H1 (cell line): ENCODE measurements around the gene BACE1. TPM values are rescaled to one million over a fixed set of nuclear protein-coding genes. Genes with fewer than 3 reads are reported as not detected.
A peak's percentile ranks its signal among the peaks of the same experiment; 100 is the strongest.

Experiments
- CTCF ChIA-PET: fragments of 300-600 bp; sonication (Branson Sonifier 250); formaldehyde crosslinking; loops from one replicate; lab custom pipeline; 2021; ENCODE audit not compliant: partially characterized antibody; lab: Charles Lee
- POLR2A ChIA-PET: fragments of 300-600 bp; sonication (Branson Sonifier 250); formaldehyde crosslinking; loops from one replicate; lab custom pipeline; 2021; ENCODE audit warnings: inconsistent platforms; ENCODE audit not compliant: partially characterized antibody; lab: Charles Lee
- DNase-seq, 2 experiments: peaks; one replicate each; pipeline versions ENCODE4 v3.0.0 to v3.0.0-alpha.2; 2010 to 2022; ENCODE audit warnings: low spot score in 2 of 2, low read depth in 1 of 2, mixed read lengths in 1 of 2
- FAIRE-seq: peaks from 2 replicates; lab custom pipeline; 2011; peaks lifted over from hg19 to GRCh38; lab: Jason Lieb, UNC
- H2AFZ ChIP-seq: 2 replicates; pipeline ENCODE4 v1.8.1; 2012; ENCODE audit warnings: low read length, inconsistent platforms
- H2AK5ac ChIP-seq: 2 replicates; pipeline ENCODE4 v1.6.1; 2013; ENCODE audit warnings: low read depth, low read length
- H2BK120ac ChIP-seq: replicated peaks from 2 replicates; pipeline ENCODE3; 2013; ENCODE audit warnings: low read depth, low read length, inconsistent platforms
- H2BK12ac ChIP-seq: 2 replicates; pipeline ENCODE4 v1.6.1; 2013; ENCODE audit warnings: low read depth, low read length
- H2BK15ac ChIP-seq: 2 replicates; pipeline ENCODE4 v1.6.1; 2013; ENCODE audit warnings: low read length
- H2BK20ac ChIP-seq: 2 replicates; pipeline ENCODE4 v1.6.1; 2013; ENCODE audit warnings: low read length
- H2BK5ac ChIP-seq: 2 replicates; pipeline ENCODE4 v1.6.1; 2013; ENCODE audit warnings: low read depth, low read length
- H3K14ac ChIP-seq: 2 replicates; pipeline ENCODE4 v1.6.1; 2013; ENCODE audit warnings: inconsistent platforms; ENCODE audit not compliant: insufficient read length
- H3K18ac ChIP-seq: 2 replicates; pipeline ENCODE4 v1.6.1; 2013; ENCODE audit warnings: low read length; ENCODE audit errors: extremely low read depth
- H3K23ac ChIP-seq: 2 replicates; pipeline ENCODE4 v1.6.1; 2013; ENCODE audit warnings: inconsistent platforms; ENCODE audit not compliant: insufficient read length
- H3K23me2 ChIP-seq: 2 replicates; pipeline ENCODE4 v1.6.1; 2013; ENCODE audit warnings: low read depth, low read length
- H3K27ac ChIP-seq: 2 replicates; pipeline ENCODE4 v1.6.1; 2011; ENCODE audit warnings: low read depth, low read length, inconsistent platforms
- H3K27me3 ChIP-seq, 4 experiments: replicated peaks in 1 of 4; 1 replicate in 1 of 4; 2 replicates in 3 of 4; pipeline versions ENCODE4 v1.6.1 to v1.8.1; 2011 to 2013; ENCODE audit warnings: low read length in 3 of 4, mild to moderate bottlenecking in 3 of 4, inconsistent platforms in 2 of 4, mixed read lengths in 2 of 4, moderate library complexity in 1 of 4; ENCODE audit not compliant: control insufficient read depth in 3 of 4, insufficient read depth in 3 of 4; ENCODE audit errors: extremely low read depth in 1 of 4
- H3K36me3 ChIP-seq, 4 experiments: 2 replicates each; pipeline versions ENCODE4 v1.6.1 to v1.8.1; 2011 to 2013; ENCODE audit warnings: mild to moderate bottlenecking in 4 of 4, low read length in 3 of 4, moderate library complexity in 2 of 4, control low read depth in 1 of 4, inconsistent platforms in 1 of 4; ENCODE audit not compliant: insufficient read depth in 4 of 4, control insufficient read depth in 2 of 4
- H3K4ac ChIP-seq: replicated peaks from 2 replicates; pipeline ENCODE3; 2013; ENCODE audit warnings: low read length, low read depth, mixed read lengths, inconsistent platforms; ENCODE audit not compliant: insufficient read length
- H3K4me1 ChIP-seq, 4 experiments: replicated peaks in 1 of 4; 1 replicate in 1 of 4; 2 replicates in 3 of 4; pipeline versions ENCODE4 v1.6.1 to v1.8.1; 2011 to 2013; ENCODE audit warnings: low read length in 3 of 4, inconsistent platforms in 2 of 4, mixed read lengths in 1 of 4; ENCODE audit not compliant: insufficient read depth in 4 of 4, control insufficient read depth in 3 of 4
- H3K4me2 ChIP-seq, 2 experiments: 2 replicates each; pipeline versions ENCODE4 v1.6.1 to v1.8.1; 2011 to 2013; ENCODE audit warnings: low read depth in 2 of 2, low read length in 2 of 2, control low read depth in 1 of 2, inconsistent platforms in 1 of 2, mild to moderate bottlenecking in 1 of 2; ENCODE audit not compliant: insufficient read depth in 1 of 2
- H3K4me3 ChIP-seq, 4 experiments: fragments of 200-600, 300-600 bp in 1 of 4; sonication (generic), shearing (Covaris generic), sonication (Bioruptor Twin) in 1 of 4; 2 replicates each; pipeline versions ENCODE4 v1.5.1 to v1.8.1; 2011 to 2016; ENCODE audit warnings: low read length in 4 of 4, low read depth in 3 of 4, control low read depth in 2 of 4, inconsistent platforms in 2 of 4, mild to moderate bottlenecking in 2 of 4, mixed read lengths in 1 of 4, moderate library complexity in 1 of 4; ENCODE audit not compliant: insufficient read depth in 2 of 4; ENCODE audit errors: extremely low read depth in 1 of 4
- H3K56ac ChIP-seq: replicated peaks from 2 replicates; pipeline ENCODE3; 2013; ENCODE audit warnings: low read depth, mild to moderate bottlenecking, mixed read lengths, low read length, inconsistent platforms; ENCODE audit not compliant: insufficient read length
- H3K79me1 ChIP-seq: 2 replicates; pipeline ENCODE4 v1.6.1; 2013; ENCODE audit warnings: low read depth, low read length, control low read depth
- H3K79me2 ChIP-seq, 2 experiments: 2 replicates each; pipeline versions ENCODE4 v1.6.1 to v1.8.1; 2012 to 2013; ENCODE audit warnings: low read length in 2 of 2, mild to moderate bottlenecking in 2 of 2, inconsistent platforms in 1 of 2; ENCODE audit not compliant: insufficient read depth in 2 of 2, control insufficient read depth in 1 of 2
- H3K9ac ChIP-seq, 4 experiments: replicated peaks in 1 of 4; 1 replicate in 1 of 4; 2 replicates in 3 of 4; pipeline versions ENCODE4 v1.6.1 to v1.8.1; 2011 to 2013; ENCODE audit warnings: low read depth in 3 of 4, low read length in 3 of 4, control low read depth in 2 of 4, mild to moderate bottlenecking in 2 of 4, moderate library complexity in 2 of 4, inconsistent platforms in 1 of 4; ENCODE audit errors: extremely low read depth in 1 of 4
- H3K9me3 ChIP-seq, 2 experiments: 2 replicates each; pipeline versions ENCODE4 v1.6.1 to v1.8.1; 2012 to 2013; ENCODE audit warnings: mild to moderate bottlenecking in 2 of 2, moderate library complexity in 2 of 2, control low read depth in 1 of 2, inconsistent platforms in 1 of 2, low read depth in 1 of 2, low read length in 1 of 2, mixed read lengths in 1 of 2; ENCODE audit not compliant: insufficient read depth in 2 of 2
- H4K20me1 ChIP-seq, 2 experiments: replicated peaks in 1 of 2; 2 replicates each; pipeline versions ENCODE3 to v1.8.1; 2011 to 2013; ENCODE audit warnings: inconsistent platforms in 2 of 2, low read length in 2 of 2, mild to moderate bottlenecking in 1 of 2; ENCODE audit not compliant: insufficient read depth in 2 of 2, control insufficient read depth in 1 of 2
- H4K5ac ChIP-seq: 2 replicates; pipeline ENCODE4 v1.6.1; 2013; ENCODE audit warnings: low read length, low read depth, mixed read lengths, inconsistent platforms; ENCODE audit not compliant: insufficient read length
- H4K8ac ChIP-seq: 2 replicates; pipeline ENCODE4 v1.8.0; 2013; ENCODE audit warnings: mild to moderate bottlenecking, moderate library complexity, low read length, inconsistent platforms; ENCODE audit not compliant: insufficient read depth; ENCODE audit errors: extremely low read depth
- H4K91ac ChIP-seq: replicated peaks from 2 replicates; pipeline ENCODE3; 2013; ENCODE audit warnings: low read length, mixed read lengths, inconsistent platforms; ENCODE audit not compliant: insufficient read length
- FOSL1 ChIP-seq: IDR thresholded peaks from 2 replicates; pipeline ENCODE4 v1.6.1; 2011; ENCODE audit warnings: mild to moderate bottlenecking, low read depth, low read length, moderate library complexity; ENCODE audit not compliant: insufficient read depth
- JUN ChIP-seq: IDR thresholded peaks from 2 replicates; pipeline ENCODE4 v1.6.1; 2011; ENCODE audit warnings: low read depth, mild to moderate bottlenecking, improper control_type of control experiment, low read length
- RBBP5 ChIP-seq: IDR thresholded peaks from 2 replicates; pipeline ENCODE4 v1.7.1; 2012; ENCODE audit warnings: low read depth, mild to moderate bottlenecking, inconsistent platforms, low read length, moderate library complexity, borderline replicate concordance
- RFX5 ChIP-seq: IDR thresholded peaks from 2 replicates; pipeline ENCODE4 v1.6.1; 2011; ENCODE audit warnings: low read depth, low read length, improper control_type of control experiment, borderline replicate concordance
- WGBS, 2 experiments: shearing (Covaris generic) in 1 of 2; methylation state at CpG; one replicate each; pipeline versions ENCODE4 v1.1.6 to v1.1.7; 2013 to 2015; ENCODE audit warnings: low lambda C conversion rate in 2 of 2, mixed read lengths in 2 of 2, inconsistent platforms in 1 of 2, low coverage in 1 of 2, missing lambda C conversion rate in 1 of 2; ENCODE audit not compliant: insufficient replicate concordance in 2 of 2, insufficient coverage in 1 of 2, insufficient read length in 1 of 2; ENCODE audit errors: extremely low coverage in 1 of 2, missing lambda C conversion rate in 1 of 2; 5-methylcytosine and 5-hydroxymethylcytosine counted together
- polyA plus RNA-seq, 7 experiments: library from polyadenylated mRNA; depleted of rRNA in 3 of 7; stranded (reverse) in 5 of 7; unstranded in 2 of 7; fragments of >200 nt in 5 of 7; fragments of 200-250 nt in 2 of 7; gene quantifications; 1 replicate in 5 of 7; 2 replicates in 1 of 7; 4 replicates in 1 of 7; pipeline versions ENCODE4 v1.2.1 to v1.2.3, GENCODE V29; 2011 to 2013; ENCODE audit warnings: missing spikeins in 2 of 7, mixed read lengths in 2 of 7
- total RNA-seq: library from RNA; stranded (reverse); fragmentation: NEBNext Ultra II Directional; extraction: Animal tissue kit (Norgen Biotek cat#: 25700); gene quantifications from 2 replicates; pipeline ENCODE4 v1.2.1, GENCODE V29; 2021
- TF ChIP-seq, protein P1 (sequence below): IDR thresholded peaks from 2 replicates; pipeline ENCODE4 v1.6.1; 2012; ENCODE audit warnings: low read length, inconsistent platforms
- TF ChIP-seq, protein P2 (sequence below): IDR thresholded peaks from 2 replicates; pipeline ENCODE4 v1.6.1; 2011; ENCODE audit warnings: low read depth, mild to moderate bottlenecking, low read length; ENCODE audit not compliant: insufficient read depth
- TF ChIP-seq, protein P3 (sequence below): IDR thresholded peaks from 2 replicates; pipeline ENCODE4 v1.6.1; 2012; ENCODE audit warnings: inconsistent platforms

BACE1 gene
- total and polyA plus RNA-seq, 2 of the 8 experiments (the other 6 are each of a cell fraction or from before 2014, with no cell fraction given): 7.7 to 7.9 TPM

DNA sequence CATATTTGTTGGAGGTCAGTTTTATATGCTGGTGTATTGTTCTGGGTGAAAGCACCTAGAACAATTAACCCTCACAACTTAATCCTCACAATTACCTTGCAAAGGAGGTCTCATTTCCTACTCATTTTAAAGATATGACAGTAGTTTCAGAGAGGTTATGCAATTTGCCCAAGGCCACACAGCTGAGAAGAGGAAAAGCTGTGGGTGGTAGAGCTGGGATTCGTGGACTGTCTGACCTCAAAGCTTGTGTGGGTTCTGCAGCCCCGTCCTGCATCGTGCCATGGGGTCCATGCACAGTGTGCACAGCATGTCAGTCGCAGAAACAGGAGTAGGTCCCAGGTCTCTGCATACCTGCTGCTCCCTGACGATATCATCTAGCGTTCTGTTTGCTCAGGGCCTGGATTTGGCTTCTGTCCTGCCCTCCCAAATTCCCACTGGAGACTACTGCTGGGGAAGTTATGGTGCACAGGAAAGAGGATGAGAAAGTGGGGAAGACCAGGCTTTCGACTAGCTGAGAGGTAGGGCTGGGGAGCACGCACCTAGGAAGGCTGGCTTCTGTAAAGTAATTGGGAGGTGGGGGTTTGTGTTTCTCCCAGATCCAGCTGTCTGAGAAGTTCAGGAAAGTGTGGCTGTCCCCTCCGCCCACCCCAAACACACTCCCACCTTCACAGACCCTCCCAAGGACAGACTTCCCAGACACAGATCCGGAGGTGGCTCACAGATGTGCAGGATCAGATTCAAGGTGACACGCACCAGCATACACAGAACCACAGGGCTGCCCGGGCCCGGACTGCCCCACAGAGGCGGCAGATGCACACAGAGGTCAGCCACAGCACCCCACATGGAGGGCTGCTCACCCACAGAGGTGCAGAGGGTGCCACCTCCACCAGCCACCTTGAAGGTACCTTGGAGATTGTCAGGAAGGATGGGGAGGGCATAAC, 2.0 kb downstream of the BACE1 start:
- no peak overlapping the region for H2BK5ac ChIP-seq
- H4K8ac ChIP-seq: peak overlapping the region; percentile 36; the same call in 1 of the 2 replicates
- H3K36me3 ChIP-seq: no peaks in the 10 kb centered on the region
- no peak overlapping the region for H4K5ac ChIP-seq
- POLR2A ChIA-PET: interaction anchor here (1.3 to 2.0 kb wide), 4 partner anchors 7 to 16 kb away, joined by 3 to 5 read pairs (median 4); partner anchors contain the start of gene CEP164
- H3K23ac ChIP-seq: no peak overlapping the region
- no peak overlapping the region for H3K56ac ChIP-seq
- H2BK12ac ChIP-seq: no peak overlapping the region
- CTCF ChIA-PET: interaction anchor here (0.9 to 1.9 kb wide), 3 partner anchors 13 to 300 kb away, joined by 3 to 6 read pairs (median 3); no protein-coding TSS in a partner anchor
- no peak overlapping the region for H3K14ac ChIP-seq
- DNase-seq: no peak
- H3K27ac ChIP-seq: no peak overlapping the region
- H2BK15ac ChIP-seq: no peak overlapping the region
- H2BK20ac ChIP-seq: no peak overlapping the region
- no peaks in the 10 kb centered on the region for H3K79me1 ChIP-seq
- H4K91ac ChIP-seq: no peak overlapping the region
- peaks cover 0 to 7% (median 2%) of the 10 kb centered on the region in 4 experiments; a peak in 5 of 7 replicates for H3K27me3 ChIP-seq
- 0 out of 8 replicates have a peak overlapping the region, but pooled peaks of 1 of the 4 experiments have one; percentile 78 for H3K4me3 ChIP-seq
- FAIRE-seq: no peak
- H3K9me3 ChIP-seq: no peaks in the 10 kb centered on the region
- H3K23me2 ChIP-seq: peaks cover 10% of the 10 kb centered on the region; the same call in 1 of the 2 replicates
- H2AK5ac ChIP-seq: 0 out of 2 replicates have a peak overlapping the region, but pooled peaks have one; percentile 6
- H3K4me2 ChIP-seq: peak overlapping the region in 1 of 2 experiments; percentile 57; a peak in 2 of 4 replicates
- H2AFZ ChIP-seq: no peak overlapping the region
- no peak overlapping the region for H3K4ac ChIP-seq
- no peak overlapping the region for H3K9ac ChIP-seq
- peaks cover 5 to 10% (median 8%) of the 10 kb centered on the region in 4 experiments for H3K4me1 ChIP-seq
- peaks cover 0 to 1% of the 10 kb centered on the region in 2 experiments for H4K20me1 ChIP-seq
- no peak overlapping the region for H2BK120ac ChIP-seq
- WGBS, 2 experiments: 82% methylated on average over 11 of the region's 14 CpGs; no CpG with 5 or more reads in 1 of the 2 experiments
- no peaks in the 10 kb centered on the region for H3K79me2 ChIP-seq
- no peak overlapping the region for H3K18ac ChIP-seq
- TF ChIP-seq, protein P1, sequence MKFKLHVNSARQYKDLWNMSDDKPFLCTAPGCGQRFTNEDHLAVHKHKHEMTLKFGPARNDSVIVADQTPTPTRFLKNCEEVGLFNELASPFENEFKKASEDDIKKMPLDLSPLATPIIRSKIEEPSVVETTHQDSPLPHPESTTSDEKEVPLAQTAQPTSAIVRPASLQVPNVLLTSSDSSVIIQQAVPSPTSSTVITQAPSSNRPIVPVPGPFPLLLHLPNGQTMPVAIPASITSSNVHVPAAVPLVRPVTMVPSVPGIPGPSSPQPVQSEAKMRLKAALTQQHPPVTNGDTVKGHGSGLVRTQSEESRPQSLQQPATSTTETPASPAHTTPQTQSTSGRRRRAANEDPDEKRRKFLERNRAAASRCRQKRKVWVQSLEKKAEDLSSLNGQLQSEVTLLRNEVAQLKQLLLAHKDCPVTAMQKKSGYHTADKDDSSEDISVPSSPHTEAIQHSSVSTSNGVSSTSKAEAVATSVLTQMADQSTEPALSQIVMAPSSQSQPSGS: no peak
- no peak for TF ChIP-seq RFX5
- no peak for TF ChIP-seq FOSL1
- TF ChIP-seq RBBP5: no peak
- TF ChIP-seq, protein P2, sequence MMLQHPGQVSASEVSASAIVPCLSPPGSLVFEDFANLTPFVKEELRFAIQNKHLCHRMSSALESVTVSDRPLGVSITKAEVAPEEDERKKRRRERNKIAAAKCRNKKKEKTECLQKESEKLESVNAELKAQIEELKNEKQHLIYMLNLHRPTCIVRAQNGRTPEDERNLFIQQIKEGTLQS: no peak
- TF ChIP-seq, protein P3, sequence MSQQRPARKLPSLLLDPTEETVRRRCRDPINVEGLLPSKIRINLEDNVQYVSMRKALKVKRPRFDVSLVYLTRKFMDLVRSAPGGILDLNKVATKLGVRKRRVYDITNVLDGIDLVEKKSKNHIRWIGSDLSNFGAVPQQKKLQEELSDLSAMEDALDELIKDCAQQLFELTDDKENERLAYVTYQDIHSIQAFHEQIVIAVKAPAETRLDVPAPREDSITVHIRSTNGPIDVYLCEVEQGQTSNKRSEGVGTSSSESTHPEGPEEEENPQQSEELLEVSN: no peak
- no peak for TF ChIP-seq JUN
